SIG-M5 (cell line): ENCODE data around the gene PARM1.

Source experiments
- DNase-seq: peaks from one replicate; lab custom pipeline; 2025; lab: John Stamatoyannopoulos, UW

The PARM1 gene, protein sequence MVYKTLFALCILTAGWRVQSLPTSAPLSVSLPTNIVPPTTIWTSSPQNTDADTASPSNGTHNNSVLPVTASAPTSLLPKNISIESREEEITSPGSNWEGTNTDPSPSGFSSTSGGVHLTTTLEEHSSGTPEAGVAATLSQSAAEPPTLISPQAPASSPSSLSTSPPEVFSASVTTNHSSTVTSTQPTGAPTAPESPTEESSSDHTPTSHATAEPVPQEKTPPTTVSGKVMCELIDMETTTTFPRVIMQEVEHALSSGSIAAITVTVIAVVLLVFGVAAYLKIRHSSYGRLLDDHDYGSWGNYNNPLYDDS

DNA sequence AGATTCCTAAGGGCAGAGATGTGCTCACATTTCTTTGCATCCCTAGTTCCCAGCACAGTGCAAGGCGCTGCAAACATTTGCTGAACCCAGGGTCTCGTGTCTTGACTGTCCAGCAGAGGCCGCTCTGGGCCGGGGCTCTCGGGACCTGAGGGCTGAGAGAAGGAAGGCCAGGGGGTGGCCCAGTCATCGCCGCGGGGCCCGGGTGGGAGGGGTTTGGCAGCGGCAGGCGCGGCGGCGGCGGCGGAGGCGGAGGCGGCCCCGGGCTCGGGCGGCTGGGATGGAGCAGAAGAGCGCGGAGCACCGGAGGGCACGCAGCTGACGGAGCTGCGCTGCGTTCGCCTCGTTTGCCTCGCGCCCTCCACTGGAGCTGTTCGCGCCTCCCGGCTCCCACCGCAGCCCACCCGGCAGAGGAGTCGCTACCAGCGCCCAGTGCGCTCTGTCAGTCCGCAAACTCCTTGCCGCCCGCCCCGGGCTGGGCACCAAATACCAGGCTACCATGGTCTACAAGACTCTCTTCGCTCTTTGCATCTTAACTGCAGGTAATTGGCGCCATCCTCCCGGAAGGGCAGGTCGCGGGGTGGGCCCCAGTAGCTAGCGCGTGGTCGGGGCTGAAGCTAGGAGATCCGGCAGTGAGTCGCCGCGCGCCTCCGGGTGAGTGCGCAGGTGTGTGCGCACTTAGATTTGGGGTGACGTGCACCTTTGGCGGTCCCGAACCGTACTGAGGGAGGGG, at the start of gene PARM1:
Gene PARM1, plus strand, starts transcription at position 285 of the 730 bp plus-strand sequence. Its CDS starts 212 bp downstream, at position 497.
- no peak for DNase-seq

DNA sequence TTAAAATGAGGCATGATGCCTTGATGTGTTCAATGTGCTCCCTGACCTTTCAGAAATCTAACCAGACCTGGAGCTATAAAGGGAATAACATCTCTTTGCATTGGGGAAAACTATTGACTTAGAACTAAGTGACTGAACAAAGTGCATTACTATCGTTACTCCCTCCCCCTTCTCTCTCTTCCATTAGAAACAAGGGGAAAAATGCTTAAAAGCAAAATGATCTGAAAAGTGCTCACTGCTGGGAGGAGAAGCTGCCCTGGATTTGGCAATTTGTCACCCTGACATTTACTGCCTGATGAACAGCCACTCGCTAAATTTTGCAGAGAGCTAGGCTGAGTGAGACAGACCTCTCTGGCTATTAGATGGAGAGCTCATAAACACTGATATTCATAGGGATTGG, 48.6 kb upstream of the PARM1 start:
- DNase-seq, result no peak

DNA sequence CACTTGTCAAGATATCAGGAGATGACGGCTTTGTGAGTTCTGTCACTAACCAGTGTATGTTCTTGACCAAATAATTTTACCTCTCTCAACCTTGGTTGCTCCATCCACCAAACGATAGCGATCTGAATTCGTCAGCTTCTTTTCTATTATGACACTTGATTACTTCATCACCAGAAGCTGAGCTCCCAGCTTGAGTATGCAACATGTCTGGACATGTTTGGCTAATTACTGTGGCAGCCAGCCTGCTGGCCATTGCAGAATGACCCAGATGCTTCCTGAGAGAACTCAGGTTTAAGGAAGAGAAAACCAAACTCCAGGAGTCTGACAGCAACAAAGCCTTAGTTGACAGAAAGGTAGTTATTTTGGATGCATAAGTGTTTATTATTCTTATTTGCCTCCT, 46.4 kb upstream of the PARM1 start:
- no peak for DNase-seq

DNA sequence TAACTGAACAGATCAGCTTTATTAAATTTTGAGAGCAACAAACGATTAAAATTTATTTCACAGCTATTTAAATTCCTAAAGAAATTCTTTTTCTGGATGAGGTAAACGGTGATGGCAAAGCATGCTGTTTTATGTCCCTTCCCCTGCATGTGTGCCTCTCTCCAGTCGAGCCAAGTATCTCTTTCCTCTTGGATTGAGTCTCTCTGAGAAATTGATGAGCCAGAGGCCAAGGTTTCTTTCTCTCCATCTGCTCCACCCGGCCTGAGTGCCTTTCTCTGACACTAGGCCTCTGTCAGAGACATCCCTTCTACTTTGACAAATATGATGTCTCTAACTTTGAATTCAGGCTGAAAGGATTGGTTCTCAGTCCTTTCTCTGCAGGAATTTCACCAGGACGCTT, 42.6 kb upstream of the PARM1 start:
- DNase-seq, result no peak

DNA sequence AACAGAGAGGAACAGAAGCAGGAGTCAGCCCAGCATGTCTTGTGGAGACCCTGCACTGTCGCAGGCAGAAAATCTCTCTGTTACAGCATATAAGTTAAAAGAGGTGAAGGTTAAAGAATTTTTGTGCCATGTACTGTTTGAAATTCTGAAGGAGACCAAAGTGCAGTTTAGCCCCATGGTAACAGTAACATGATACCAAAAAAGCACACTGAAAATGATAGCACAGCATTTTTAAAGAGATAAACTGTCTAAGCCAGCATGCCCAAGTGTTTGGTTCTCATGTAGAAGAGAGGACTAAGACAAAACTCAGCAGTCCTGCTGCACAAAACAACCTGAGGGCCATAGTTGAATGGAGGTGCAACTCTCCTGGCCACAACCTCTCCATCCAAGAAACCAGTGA, 41.9 kb upstream of the PARM1 start:
- DNase-seq, result no peak

DNA sequence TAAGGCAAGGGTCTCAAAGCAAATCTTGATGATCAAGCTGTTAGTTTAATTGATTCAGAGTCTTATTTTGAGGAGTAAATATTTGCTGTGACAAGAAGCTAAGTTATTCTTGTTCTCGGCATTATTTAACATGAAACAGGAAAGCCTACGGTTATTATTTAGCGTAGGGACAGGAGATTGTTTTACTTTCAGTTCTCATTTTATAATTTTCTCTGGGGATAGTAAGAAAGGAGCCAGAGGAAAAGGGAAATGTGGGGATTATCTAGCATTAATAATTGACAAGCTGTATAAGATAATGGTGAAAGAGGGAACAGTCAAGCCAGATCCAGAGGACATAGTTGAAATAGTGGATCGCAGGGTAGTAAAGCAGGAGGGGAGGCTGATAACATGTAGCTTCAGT, 39.7 kb upstream of the PARM1 start:
- DNase-seq, result no peak

DNA sequence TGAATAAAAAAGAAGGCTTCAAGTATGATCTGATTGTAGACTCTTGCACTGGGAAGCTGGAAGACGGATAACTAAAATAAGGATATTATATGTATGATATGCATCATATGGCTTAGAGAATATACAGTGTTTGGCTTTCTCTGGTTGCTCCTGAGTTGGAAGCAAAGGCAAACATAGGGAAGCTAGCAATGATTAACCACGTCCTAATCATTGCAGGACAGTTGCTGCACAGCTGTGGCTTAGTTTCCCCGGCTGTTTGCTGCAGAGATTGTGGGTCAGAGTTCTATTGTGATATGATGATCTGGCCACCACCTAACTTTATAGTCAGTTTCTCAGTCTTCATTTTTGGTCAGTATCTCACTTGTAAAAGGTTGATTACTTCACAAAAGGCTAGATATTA, 36.3 kb upstream of the PARM1 start:
- DNase-seq, result no peak

DNA sequence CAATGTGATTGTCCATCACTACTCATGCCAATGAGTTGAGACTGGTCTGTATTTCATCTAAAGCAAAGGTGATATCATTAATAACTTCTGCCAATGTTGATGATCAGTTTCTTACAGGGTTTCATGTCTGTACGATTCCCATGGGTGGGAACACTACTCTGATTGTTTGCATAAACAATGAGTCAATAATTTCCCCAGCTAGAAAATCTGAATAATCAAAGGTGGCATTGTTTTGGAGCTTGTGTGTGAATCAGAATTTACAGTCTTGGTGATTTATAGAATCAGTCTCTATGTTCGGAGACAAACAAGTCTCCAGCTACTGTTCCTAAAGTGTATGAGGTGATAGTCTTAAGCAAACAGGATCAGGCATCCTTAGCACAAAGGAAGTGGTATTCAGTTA, 35.5 kb upstream of the PARM1 start:
- no peak for DNase-seq

DNA sequence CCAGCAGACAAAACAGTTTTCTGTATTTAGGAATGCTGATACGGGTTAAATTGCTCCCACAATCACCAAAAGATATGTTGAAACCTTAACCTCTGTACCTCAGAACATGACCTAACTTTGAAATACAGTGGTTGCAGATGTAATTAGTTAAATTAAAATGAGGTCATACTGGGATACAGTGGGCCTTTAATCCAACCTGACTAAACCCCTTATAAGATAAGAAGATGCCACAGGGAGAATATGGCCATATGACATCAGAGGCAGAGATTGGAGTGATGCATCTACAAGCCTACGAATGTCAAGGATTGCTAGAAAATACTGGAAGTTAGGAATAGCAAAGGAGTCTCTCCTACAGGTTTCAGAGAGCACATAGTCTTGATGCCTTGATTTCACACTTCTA, 32.1 kb upstream of the PARM1 start:
- no peak for DNase-seq

DNA sequence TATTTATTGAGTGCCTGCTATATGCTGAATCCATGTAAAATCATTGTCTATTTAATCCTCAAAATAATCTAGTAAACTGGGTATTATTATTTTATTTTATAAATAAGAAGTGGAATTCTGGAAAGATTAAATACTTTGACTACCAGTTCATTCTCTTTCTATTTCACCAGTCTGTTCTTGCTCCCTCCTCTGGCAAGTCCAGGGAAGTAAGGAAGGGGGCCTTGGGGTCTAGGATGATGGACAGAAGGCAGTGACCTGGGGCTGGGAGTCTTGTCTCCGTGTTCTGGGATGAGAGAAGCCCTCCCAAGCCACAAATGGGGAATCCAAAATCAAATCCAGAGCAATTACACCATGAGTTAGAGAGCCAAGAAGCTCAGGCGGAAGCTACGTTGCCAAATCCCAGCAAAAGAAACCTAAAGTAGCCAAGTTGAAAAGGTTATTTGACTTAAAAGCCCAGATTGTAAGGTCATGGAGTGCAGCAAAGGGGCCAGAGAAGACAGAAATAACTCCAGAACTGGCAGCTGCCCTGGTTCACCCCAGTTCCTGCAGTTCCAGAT, 28.3 kb upstream of the PARM1 start:
- DNase-seq, result no peak

DNA sequence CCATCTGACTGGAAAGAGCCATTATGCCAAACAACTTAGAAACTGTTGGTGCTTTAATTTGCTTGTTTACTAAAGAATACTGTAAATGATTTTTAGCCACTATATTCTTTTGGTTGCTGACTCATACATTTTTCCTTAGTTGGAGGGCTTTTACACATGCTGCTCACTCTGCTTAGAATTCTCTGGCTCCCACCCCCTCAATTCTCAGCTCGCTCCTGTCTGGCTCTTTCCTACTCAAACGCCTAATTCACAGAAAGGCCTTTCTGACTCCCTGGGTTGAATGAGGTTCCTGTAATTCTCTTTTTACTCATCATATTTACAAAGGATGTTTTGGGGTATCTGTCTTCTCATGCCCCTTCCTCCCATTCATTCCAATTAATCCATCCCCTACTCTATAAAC, 26.1 kb upstream of the PARM1 start:
- DNase-seq, result no peak

DNA sequence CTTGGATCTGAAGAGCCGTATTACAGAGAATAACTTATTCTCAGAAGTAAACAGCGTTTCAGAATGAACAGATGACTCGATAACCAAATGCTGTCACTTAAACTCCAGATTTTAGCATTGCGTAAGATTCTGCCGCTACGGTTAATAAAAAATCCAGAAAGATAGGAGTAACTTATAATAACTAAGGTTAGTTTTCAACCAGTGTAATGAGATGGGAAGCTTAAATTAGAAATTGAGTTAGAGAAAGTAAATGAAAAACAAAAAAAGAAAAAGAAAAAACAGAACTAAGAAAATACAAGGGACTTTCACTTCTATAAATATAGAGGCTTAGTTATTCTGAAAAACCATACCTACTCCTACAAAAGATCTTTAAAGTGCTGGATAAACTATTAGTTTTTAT, 13.1 kb upstream of the PARM1 start:
- DNase-seq, result no peak

DNA sequence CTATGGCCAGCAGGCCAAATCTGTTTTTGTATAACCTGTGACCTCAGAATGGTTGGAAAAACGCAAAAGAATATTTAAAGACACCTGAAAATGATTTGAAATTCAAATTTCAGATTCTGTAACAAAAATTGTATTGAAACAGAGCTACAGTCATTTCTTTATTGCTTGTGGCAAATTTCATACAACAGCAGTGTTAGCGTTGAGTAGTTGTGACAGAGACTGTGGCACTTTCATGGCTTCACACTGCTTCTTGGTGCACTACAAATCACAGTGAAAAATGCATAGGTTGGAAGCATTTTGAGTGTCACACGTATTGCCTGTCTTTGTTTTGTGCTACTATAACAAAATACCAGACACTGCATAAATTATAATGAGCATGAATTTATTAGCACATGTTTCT, 12.2 kb upstream of the PARM1 start:
- no peak for DNase-seq

DNA sequence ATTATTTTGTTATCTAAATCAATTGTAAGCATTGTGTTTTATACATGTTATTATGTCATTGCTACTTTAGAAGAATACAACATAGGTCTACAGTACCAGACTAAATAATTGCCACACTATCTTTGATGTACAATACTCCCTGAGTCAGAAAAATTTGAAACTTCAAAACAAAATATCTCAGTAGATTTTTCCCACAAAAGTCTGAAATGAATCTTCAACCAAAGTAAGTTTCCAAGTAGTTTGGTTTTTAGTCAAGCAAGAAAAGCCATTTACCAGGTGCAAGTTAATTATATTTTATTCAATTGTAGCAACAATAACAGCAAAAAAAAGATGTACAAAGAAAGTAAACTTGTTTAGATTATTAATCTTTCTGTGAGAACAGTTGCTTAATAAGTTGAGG, 11.4 kb upstream of the PARM1 start:
- no peak for DNase-seq

DNA sequence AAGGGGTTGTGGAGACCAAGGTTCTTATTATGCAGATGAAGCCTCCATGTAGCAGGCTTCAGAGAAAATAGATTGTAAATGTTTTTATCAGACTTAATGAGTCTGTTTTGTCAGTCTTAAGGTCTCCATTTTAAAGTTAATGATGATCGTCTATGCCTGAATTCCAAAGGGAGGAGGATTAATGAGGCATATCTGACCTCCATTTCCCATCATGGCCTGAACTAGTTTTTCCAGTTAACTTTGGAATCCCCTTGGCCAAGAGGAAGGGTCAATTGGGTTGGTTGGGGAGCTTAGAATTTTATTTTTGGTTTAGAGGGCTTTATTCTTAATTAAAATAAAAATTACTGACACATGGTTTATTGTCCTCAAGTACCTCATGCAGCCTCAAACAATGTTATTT, 6.9 kb upstream of the PARM1 start:
- no peak for DNase-seq

DNA sequence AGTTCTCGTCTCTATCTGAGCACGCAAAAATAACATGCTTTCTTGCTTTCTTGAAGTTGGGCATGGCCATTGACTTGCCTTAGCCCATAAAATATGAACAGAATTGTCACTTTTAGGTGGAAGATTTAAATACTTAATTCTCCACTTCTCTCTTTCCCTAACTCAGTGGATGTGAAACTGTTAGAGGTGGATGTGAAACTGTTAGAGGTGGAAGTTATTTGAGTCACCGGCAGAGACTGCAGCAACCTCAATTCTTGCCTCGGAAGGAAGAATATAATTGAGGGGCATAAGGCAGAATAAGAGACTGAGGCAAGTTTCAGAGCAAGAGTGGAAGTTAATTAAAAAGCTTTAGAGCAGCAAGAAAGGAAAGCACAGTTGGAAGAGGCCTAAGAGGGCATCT, 2.8 kb upstream of the PARM1 start:
- DNase-seq, result no peak

DNA sequence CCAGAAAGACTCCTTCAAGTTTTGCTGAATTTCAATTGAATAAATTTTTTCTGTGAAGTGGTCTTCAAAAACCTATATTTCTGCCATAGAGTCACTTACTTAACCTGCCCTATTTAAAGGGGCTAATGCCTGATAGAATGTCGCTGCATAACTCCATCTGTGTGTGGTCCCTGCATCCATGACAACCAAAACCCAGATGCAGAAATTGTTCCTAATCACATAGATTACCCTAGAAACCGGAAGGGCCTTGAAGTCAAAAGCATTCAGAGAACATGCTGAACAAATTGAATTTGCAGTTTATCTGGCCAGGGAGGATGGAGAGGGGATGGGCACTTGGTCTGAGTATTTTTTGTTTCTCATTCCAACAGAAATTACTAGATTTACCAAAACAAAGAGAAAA, 1.5 kb upstream of the PARM1 start:
- DNase-seq, result no peak

DNA sequence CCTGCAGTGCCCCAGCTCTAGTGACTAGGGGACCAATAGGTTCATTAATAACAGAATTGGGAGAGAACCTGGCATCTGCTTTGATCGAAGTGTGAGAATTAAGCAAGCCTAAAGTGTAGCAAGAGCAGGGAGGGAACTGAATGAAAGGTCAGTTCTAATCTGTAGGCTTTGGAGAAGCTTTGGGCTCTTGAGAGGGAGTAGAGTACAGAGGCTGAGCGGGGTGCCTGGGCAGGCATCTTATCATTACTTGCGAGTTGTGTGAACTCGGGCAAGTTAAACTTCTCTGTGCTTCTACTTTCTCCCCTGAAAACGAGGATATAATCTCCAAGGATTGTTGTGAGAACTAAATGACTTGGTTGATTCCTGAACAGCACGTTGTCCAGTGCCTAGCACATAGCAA, 906 bp upstream of the PARM1 start:
- DNase-seq, result no peak

DNA sequence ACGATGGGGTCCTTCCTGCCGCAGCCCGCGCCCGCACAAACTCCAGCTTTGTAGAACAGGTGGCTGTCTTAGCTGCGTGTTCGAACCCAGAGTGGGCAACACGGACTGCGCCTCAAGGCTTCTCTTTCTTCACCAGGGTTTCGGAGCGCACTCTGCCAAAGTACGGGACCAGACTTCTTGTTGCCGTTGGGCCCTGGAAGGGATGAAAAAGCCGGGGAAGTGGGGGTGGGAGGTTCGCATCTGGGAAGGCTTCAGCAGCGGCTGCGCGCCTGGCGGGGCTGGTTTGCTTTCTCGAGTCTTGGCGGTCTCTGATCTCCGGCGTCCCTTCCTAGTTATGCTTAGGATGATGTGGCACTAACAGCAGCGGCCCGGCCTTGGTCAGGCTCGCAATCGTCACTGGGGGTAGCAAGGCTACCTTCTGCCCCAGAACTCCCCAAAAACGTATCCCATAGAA, 673 bp downstream of the PARM1 start:
- no peak for DNase-seq

DNA sequence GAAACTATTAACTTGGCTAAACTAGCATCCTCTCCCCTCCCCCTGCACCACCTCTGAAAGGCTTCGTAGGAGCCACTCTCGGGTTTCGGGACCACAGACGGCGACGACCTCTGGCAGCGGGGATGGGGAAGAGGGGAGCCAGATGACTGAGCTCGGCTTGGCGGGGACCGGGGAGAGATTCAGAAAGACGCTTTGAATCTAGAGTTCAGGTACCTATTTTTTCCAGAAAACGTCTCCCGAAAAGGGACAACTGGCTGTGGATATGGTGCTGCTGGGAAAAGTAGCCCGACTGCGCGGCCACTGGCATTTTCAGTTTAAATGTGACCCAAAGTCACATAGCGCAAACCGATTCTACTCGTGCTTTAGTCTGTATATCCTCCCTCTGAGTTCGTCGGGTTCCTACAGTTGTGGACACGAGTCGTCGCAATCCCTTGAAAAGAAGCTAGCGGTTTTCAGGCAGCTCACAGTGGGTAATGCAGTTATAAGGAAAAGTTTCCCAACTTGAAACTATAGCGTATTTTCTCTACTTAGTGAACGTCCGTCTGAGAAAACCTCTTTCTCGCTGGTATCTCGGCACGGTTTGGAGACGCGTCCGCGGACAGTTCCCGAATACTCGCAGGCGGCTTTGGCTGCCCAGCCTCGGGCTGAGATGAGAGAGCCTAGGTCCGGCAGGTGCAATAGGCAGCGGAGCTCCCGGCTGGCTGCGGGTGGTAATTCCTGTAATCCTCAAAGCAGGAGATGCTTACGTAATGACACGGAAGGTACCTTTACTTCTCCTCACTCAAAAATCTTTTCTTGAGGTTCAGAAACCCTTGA, 1.3 kb downstream of the PARM1 start:
- DNase-seq, result no peak

DNA sequence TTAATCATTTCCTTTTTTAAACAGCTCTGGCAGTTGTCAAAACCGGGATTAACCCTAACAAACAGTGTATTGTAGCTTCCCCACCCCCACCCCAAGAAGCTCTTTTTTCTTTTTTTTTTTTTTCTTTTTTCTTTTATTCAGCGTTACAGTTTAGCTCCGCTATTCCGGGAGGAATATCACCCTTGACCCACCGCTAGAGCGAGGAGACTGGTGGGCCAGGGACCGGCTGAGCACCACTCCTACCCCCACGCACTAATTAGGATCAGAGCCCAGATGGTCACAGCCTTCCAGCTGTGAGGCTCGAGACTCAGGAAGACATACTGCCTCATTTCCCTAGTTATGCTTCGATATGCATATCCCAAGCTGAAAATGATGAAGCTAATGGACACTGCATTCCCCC, 2.0 kb downstream of the PARM1 start:
- DNase-seq, result no peak

DNA sequence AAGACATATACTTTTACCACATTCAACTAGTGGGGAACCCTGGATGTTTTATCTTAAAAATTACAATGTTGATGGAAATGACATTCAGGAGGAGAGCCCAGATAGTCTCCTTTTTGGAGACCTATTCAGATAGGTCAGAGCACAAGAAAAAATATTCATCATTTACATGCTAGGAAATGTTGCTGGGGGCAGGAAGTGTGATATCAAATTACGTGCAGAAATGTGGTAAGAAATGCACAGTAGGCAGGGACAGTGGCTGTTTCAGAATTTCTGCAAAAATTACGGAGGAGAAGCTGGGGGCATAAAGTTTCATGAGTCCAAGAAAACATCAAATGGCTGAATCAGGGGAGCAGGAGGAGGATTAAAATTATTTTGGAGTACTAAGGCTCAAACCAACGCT, 8.2 kb downstream of the PARM1 start:
- no peak for DNase-seq
